GM12891 (cell line): ENCODE data around the gene SMOC2.

ENCODE experiments used
- POLR2A ChIP-seq: IDR thresholded peaks from 2 replicates; pipeline ENCODE4 v1.6.1; 2011; ENCODE audit warnings: low read depth, low read length, control low read depth
- POLR2AphosphoS5 ChIP-seq: IDR thresholded peaks from 2 replicates; pipeline ENCODE4 v1.6.1; 2011; ENCODE audit warnings: low read depth, low read length, control low read depth
- POU2F2 ChIP-seq: IDR thresholded peaks from 2 replicates; pipeline ENCODE4 v1.6.1; 2011; ENCODE audit warnings: low read depth, mild to moderate bottlenecking, control low read depth, low read length, moderate library complexity
- SPI1 ChIP-seq: IDR thresholded peaks from 2 replicates; pipeline ENCODE4 v1.6.1; 2011; ENCODE audit warnings: low read depth, low read length, control low read depth
- TAF1 ChIP-seq: IDR thresholded peaks from 2 replicates; pipeline ENCODE4 v1.6.1; 2011; ENCODE audit warnings: low read depth, low read length, control low read depth

- no peak for TF ChIP-seq POLR2A
- TF ChIP-seq POLR2AphosphoS5: no peak
- TF ChIP-seq TAF1: no peak
- no peak for TF ChIP-seq SPI1
- no peak for TF ChIP-seq POU2F2
Measured at GRCh38 chr6:168499045-168499650, 58.2 kb downstream of the SMOC2 start.
